GM10847 (cell line): Measurements from ENCODE around the gene ATP8A2.

Experiments used
- POLR2A ChIP-seq: IDR thresholded peaks from 2 replicates; pipeline ENCODE4 v1.6.1; 2011; ENCODE audit not compliant: insufficient read length; ENCODE audit errors: extremely low read depth

The ATP8A2 gene

GRCh38 chr13:26015271-26016125 is 643.7 kb downstream of the ATP8A2 start:
- no peak for TF ChIP-seq POLR2A

- no peak for TF ChIP-seq POLR2A
Observed at GRCh38 chr13:26016189-26016588, 644.4 kb downstream of the ATP8A2 start.

GRCh38 chr13:26017196-26017921 is 645.6 kb downstream of the ATP8A2 start:
- TF ChIP-seq POLR2A, result no peak

- no peak for TF ChIP-seq POLR2A
Observed at GRCh38 chr13:26017932-26018665, 646.3 kb downstream of the ATP8A2 start.

- no peak for TF ChIP-seq POLR2A
Observed at GRCh38 chr13:26019251-26019650, 647.5 kb downstream of the ATP8A2 start.

- TF ChIP-seq POLR2A, result no peak
Observed at GRCh38 chr13:26019881-26020870, 648.4 kb downstream of the ATP8A2 start.

GRCh38 chr13:26020891-26021290 is 649.1 kb downstream of the ATP8A2 start:
- no peak for TF ChIP-seq POLR2A

GRCh38 chr13:26021516-26021915 is 649.7 kb downstream of the ATP8A2 start:
- no peak for TF ChIP-seq POLR2A

- TF ChIP-seq POLR2A, result no peak
Observed at GRCh38 chr13:26021956-26022355, 650.2 kb downstream of the ATP8A2 start.

- no peak for TF ChIP-seq POLR2A
Observed at GRCh38 chr13:26022538-26023292, 650.9 kb downstream of the ATP8A2 start.

GRCh38 chr13:26024558-26024957 is 652.8 kb downstream of the ATP8A2 start:
- no peak for TF ChIP-seq POLR2A

GRCh38 chr13:26025196-26025595 is 653.4 kb downstream of the ATP8A2 start:
- no peak for TF ChIP-seq POLR2A

GRCh38 chr13:26025771-26026170 is 654.0 kb downstream of the ATP8A2 start:
- no peak for TF ChIP-seq POLR2A

GRCh38 chr13:26026211-26026610 is 654.4 kb downstream of the ATP8A2 start:
- TF ChIP-seq POLR2A, result no peak

GRCh38 chr13:26029581-26030136 is 657.9 kb downstream of the ATP8A2 start:
- no peak for TF ChIP-seq POLR2A
